SK-N-SH (cell line): Measurements from ENCODE around the gene ZNF341. TPM values are rescaled to one million over a fixed set of nuclear protein-coding genes. Genes with fewer than 3 reads are reported as not detected.

ENCODE experiments used
- CTCF ChIA-PET: fragments of 300-600, 350-600 bp; formaldehyde crosslinking; extraction: SDS; loops from one replicate; lab custom pipeline; 2021; lab: Yijun Ruan, JAX
- POLR2A ChIA-PET: fragments of 350-600 bp; sonication (Branson Sonifier 250); formaldehyde crosslinking; extraction: SDS; loops from one replicate; lab custom pipeline; 2020; ENCODE audit warnings: antibody characterized with exemption, inconsistent platforms; lab: Yijun Ruan, JAX
- DNase-seq: peaks from one replicate; pipeline ENCODE4 v3.0.0; 2012
- H2AFZ ChIP-seq: fragments of 200-600 bp; sonication (generic); 2 replicates; pipeline ENCODE4 v1.8.1; 2016; ENCODE audit warnings: antibody characterized with exemption, mild to moderate bottlenecking, low read depth
- H3F3A ChIP-seq: fragments of 200-600 bp; sonication (generic); replicated peaks from 2 replicates; pipeline ENCODE3; 2016; ENCODE audit warnings: antibody characterized with exemption, mild to moderate bottlenecking; ENCODE audit not compliant: insufficient read depth
- H3K27ac ChIP-seq, 2 experiments: fragments of 200-500 bp in 1 of 2; fragments of 200-600 bp in 1 of 2; sonication (Bioruptor generic) in 1 of 2; sonication (generic), shearing (Covaris generic) in 1 of 2; 2 replicates each; pipeline versions ENCODE4 v1.5.1 to v1.6.1; 2014 to 2016; ENCODE audit warnings: low read depth in 2 of 2, inconsistent platforms in 1 of 2, low read length in 1 of 2, mild to moderate bottlenecking in 1 of 2, mixed read lengths in 1 of 2
- H3K27me3 ChIP-seq: fragments of 200-600 bp; sonication (generic), shearing (Covaris generic); 2 replicates; pipeline ENCODE4 v1.6.1; 2016; ENCODE audit warnings: mixed run types; ENCODE audit not compliant: insufficient read depth
- H3K36me3 ChIP-seq, 2 experiments: fragments of 200-500 bp in 1 of 2; fragments of 200-600 bp in 1 of 2; sonication (Bioruptor generic) in 1 of 2; sonication (generic) in 1 of 2; replicated peaks in 1 of 2; 2 replicates each; pipeline versions ENCODE3 to v1.5.1; 2014 to 2016; ENCODE audit warnings: low read length in 1 of 2, mild to moderate bottlenecking in 1 of 2; ENCODE audit not compliant: insufficient read depth in 2 of 2, control insufficient read depth in 1 of 2
- H3K4me1 ChIP-seq, 2 experiments: fragments of 200-500 bp in 1 of 2; fragments of 200-600 bp in 1 of 2; sonication (Bioruptor generic) in 1 of 2; sonication (generic), shearing (Covaris generic) in 1 of 2; 2 replicates each; pipeline versions ENCODE4 v1.5.1 to v1.6.1; 2014 to 2016; ENCODE audit warnings: low read depth in 1 of 2, low read length in 1 of 2, mixed run types in 1 of 2; ENCODE audit not compliant: insufficient read depth in 2 of 2, control insufficient read depth in 1 of 2
- H3K4me2 ChIP-seq: fragments of 200-600 bp; sonication (generic), shearing (Covaris generic); 2 replicates; pipeline ENCODE4 v1.6.1; 2017; ENCODE audit warnings: mixed run types
- H3K4me3 ChIP-seq, 2 experiments: fragments of 200-500 bp in 1 of 2; fragments of 200-600 bp in 1 of 2; sonication (Bioruptor generic) in 1 of 2; sonication (generic), shearing (Covaris generic) in 1 of 2; 2 replicates each; pipeline versions ENCODE4 v1.5.1 to v1.8.1; 2014 to 2016; ENCODE audit warnings: low read depth in 2 of 2, inconsistent platforms in 1 of 2, low read length in 1 of 2, mild to moderate bottlenecking in 1 of 2, mixed read lengths in 1 of 2, moderate library complexity in 1 of 2
- H3K79me2 ChIP-seq: fragments of 200-600 bp; sonication (generic); 2 replicates; pipeline ENCODE4 v1.8.1; 2017; ENCODE audit warnings: mild to moderate bottlenecking; ENCODE audit not compliant: insufficient read depth
- H3K9ac ChIP-seq: fragments of 200-600 bp; sonication (generic); 2 replicates; pipeline ENCODE4 v1.6.1; 2017; ENCODE audit warnings: mixed run types
- H3K9me2 ChIP-seq: fragments of 200-600 bp; sonication (generic); 2 replicates; pipeline ENCODE4 v1.6.1; 2017; ENCODE audit warnings: mixed run types
- H3K9me3 ChIP-seq: fragments of 200-600 bp; sonication (generic); 2 replicates; pipeline ENCODE4 v1.6.1; 2017; ENCODE audit warnings: mixed run types, mild to moderate bottlenecking, moderate library complexity
- H4K20me1 ChIP-seq: fragments of 200-600 bp; sonication (generic); 2 replicates; pipeline ENCODE4 v1.6.1; 2017; ENCODE audit warnings: mild to moderate bottlenecking, mixed run types; ENCODE audit not compliant: insufficient read depth
- CHD2 ChIP-seq: fragments of 150-350 bp; IDR thresholded peaks from 2 replicates; pipeline ENCODE4 v1.6.1; 2018; ENCODE audit warnings: low read length; ENCODE audit not compliant: partially characterized antibody
- CTCF ChIP-seq: fragments of 200-600 bp; sonication (generic); IDR thresholded peaks from 2 replicates; pipeline ENCODE4 v1.6.1; 2017; ENCODE audit warnings: antibody characterized with exemption, mild to moderate bottlenecking, moderate library complexity
- ELF1 ChIP-seq: IDR thresholded peaks from 2 replicates; pipeline ENCODE4 v1.4.0; 2012
- EP300 ChIP-seq, 2 experiments: IDR thresholded peaks; 2 replicates each; pipeline versions ENCODE4 v1.4.0 to v1.6.1; 2012; ENCODE audit warnings: borderline replicate concordance in 1 of 2, low read depth in 1 of 2, low read length in 1 of 2
- EZH2phosphoT487 ChIP-seq: fragments of 200-600 bp; sonication (generic); IDR thresholded peaks from 2 replicates; pipeline ENCODE4 v1.6.1; 2017; ENCODE audit warnings: low read depth, mixed run types, mild to moderate bottlenecking, antibody characterized with exemption, moderate library complexity, borderline replicate concordance
- FOXJ3 ChIP-seq: sonication (generic); formaldehyde crosslinking; IDR thresholded peaks from 2 replicates; pipeline ENCODE4 v1.5.1; 2020; ENCODE audit warnings: mild to moderate bottlenecking, missing genetic modification reagents
- FOXM1 ChIP-seq: IDR thresholded peaks from 2 replicates; pipeline ENCODE4 v1.4.0; 2012; ENCODE audit warnings: low read depth, mild to moderate bottlenecking
- IRF3 ChIP-seq: fragments of 150-350 bp; IDR thresholded peaks from 2 replicates; pipeline ENCODE4 v1.6.1; 2016; ENCODE audit warnings: mild to moderate bottlenecking, low read depth, low read length
- JUND ChIP-seq: IDR thresholded peaks from 2 replicates; pipeline ENCODE4 v1.4.0; 2012
- MAX ChIP-seq: IDR thresholded peaks from 2 replicates; pipeline ENCODE4 v1.4.0; 2012; ENCODE audit warnings: low read depth
- MEF2A ChIP-seq: IDR thresholded peaks from 2 replicates; pipeline ENCODE4 v1.4.0; 2012; ENCODE audit warnings: low read depth, borderline replicate concordance
- PBX3 ChIP-seq: IDR thresholded peaks from 2 replicates; pipeline ENCODE4; 2012
- RAD21 ChIP-seq: IDR thresholded peaks from 2 replicates; pipeline ENCODE4 v1.6.1; 2012; ENCODE audit warnings: mild to moderate bottlenecking, low read length
- RCOR1 ChIP-seq: fragments of 150-350 bp; IDR thresholded peaks from 2 replicates; pipeline ENCODE4 v1.6.1; 2017; ENCODE audit warnings: antibody characterized with exemption, low read length
- REST ChIP-seq: IDR thresholded peaks from 2 replicates; pipeline ENCODE4 v1.6.1; 2012; ENCODE audit warnings: mild to moderate bottlenecking, low read depth, low read length, moderate library complexity
- SIN3A ChIP-seq: IDR thresholded peaks from 2 replicates; pipeline ENCODE4 v1.6.1; 2012; ENCODE audit warnings: low read depth, mild to moderate bottlenecking, low read length, moderate library complexity, borderline replicate concordance
- SMC3 ChIP-seq: IDR thresholded peaks from 2 replicates; pipeline ENCODE4 v1.6.1; 2012; ENCODE audit warnings: low read depth, low read length, improper control_type of control experiment
- TEAD4 ChIP-seq: IDR thresholded peaks from 2 replicates; pipeline ENCODE4 v1.4.0; 2012; ENCODE audit warnings: mild to moderate bottlenecking, borderline replicate concordance; ENCODE audit not compliant: insufficient read depth
- USF2 ChIP-seq: fragments of 150-350 bp; IDR thresholded peaks from 2 replicates; pipeline ENCODE4 v1.6.1; 2017; ENCODE audit warnings: antibody characterized with exemption, low read length, low read depth, borderline replicate concordance
- YY1 ChIP-seq: IDR thresholded peaks from 2 replicates; pipeline ENCODE4 v1.4.0; 2012; ENCODE audit warnings: low read depth, mild to moderate bottlenecking
- WGBS: methylation state at CpG from one replicate; pipeline ENCODE4 v1.1.6; 2017; ENCODE audit warnings: low lambda C conversion rate; 5-methylcytosine and 5-hydroxymethylcytosine counted together
- polyA plus RNA-seq, 3 experiments: library from polyadenylated mRNA; depleted of rRNA; stranded (reverse); fragments of >200 nt; gene quantifications; 2 replicates each; pipeline ENCODE4 v1.2.3, GENCODE V29; 2012

Gene ZNF341
- polyA plus RNA-seq, 1 of the 3 experiments (the other 2 are of a cell fraction), result 3.2 TPM

- no peak for TF ChIP-seq REST
- TF ChIP-seq EP300 (IDR thresholded peaks at IDR 0.05; ENCODE audit: borderline replicate concordance in 1 of 2, low read depth in 1 of 2, low read length in 1 of 2), result no peak
- no peak for TF ChIP-seq USF2
- TF ChIP-seq JUND, result no peak
- no peak for TF ChIP-seq SIN3A
- TF ChIP-seq YY1, result no peak
These were observed 61.5 kb downstream of the ZNF341 start (continued) for GRCh38 chr20:33793011-33793931.

- Histone ChIP-seq H3K27me3 (no peaks in the 10 kb centered on the region), H3K27ac (no peak overlapping the region), H3K9ac (no peak overlapping the region), H3K36me3 (no peaks in the 10 kb centered on the region), H3K79me2 (no peaks in the 10 kb centered on the region), H3K4me2 (no peak overlapping the region), H2AFZ (no peak overlapping the region), H3K9me2 (no peaks in the 10 kb centered on the region), H3F3A (no peaks in the 10 kb centered on the region), H3K4me1 (peaks cover 0 to 7% of the 10 kb centered on the region in 2 experiments; a peak in 1 of 4 replicates), H3K9me3 (no peaks in the 10 kb centered on the region), H4K20me1 (no peaks in the 10 kb centered on the region), H3K4me3 (no peak overlapping the region)
- ChIA-PET CTCF (no interaction called here), POLR2A (no interaction called here)
- TF ChIP-seq IRF3 (no peak), RCOR1 (no peak), CTCF (no peak), EZH2phosphoT487 (no peak), RAD21 (no peak), MAX (no peak), FOXM1 (no peak), FOXJ3 (CRISPR knock-in tag) (no peak), TEAD4 (no peak), ELF1 (no peak), CHD2 (no peak), MEF2A (no peak), SMC3 (no peak), PBX3 (no peak)
- 77% methylated on average over 9 of the region's 9 CpGs for WGBS
- no peak for DNase-seq
These were observed 64.6 kb downstream of the ZNF341 start for GRCh38 chr20:33796263-33796906.
